A549 (cell line): ENCODE measurements around the gene SFRP4. TPM values are rescaled to one million over a fixed set of nuclear protein-coding genes. Genes with fewer than 3 reads are reported as not detected.

Experiments used
- ATAC-seq, 2 experiments: fragments of 200-7000 bp in 1 of 2; fragments of >200 bp in 1 of 2; cut with Nextera tagmentation in 1 of 2; cut with Tn5 transposase in 1 of 2; 3 replicates each; pipeline versions ENCODE4 v1.8.0 to v1.9.1; 2018 to 2020; ENCODE audit warnings: mild to moderate bottlenecking in 1 of 2, moderate library complexity in 1 of 2
- CTCF ChIA-PET: fragments of 300-600 bp; sonication (Branson Sonifier 250); formaldehyde crosslinking; extraction: SDS; loops from one replicate; lab custom pipeline; 2021; ENCODE audit warnings: antibody characterized with exemption, inconsistent platforms; lab: Yijun Ruan, JAX
- POLR2A ChIA-PET: fragments of 350-600 bp; formaldehyde crosslinking; extraction: SDS; loops from one replicate; lab custom pipeline; 2021; ENCODE audit warnings: antibody characterized with exemption, inconsistent platforms; lab: Yijun Ruan, JAX
- DNase-seq, 2 experiments: peaks; one replicate each; pipeline versions ENCODE4 v3.0.0 to v3.0.0-alpha.2; 2011 to 2016; ENCODE audit warnings: low read depth in 1 of 2, low spot score in 1 of 2
- FAIRE-seq: peaks from 2 replicates; lab custom pipeline; 2011; peaks lifted over from hg19 to GRCh38; lab: Jason Lieb, UNC
- H3K27ac ChIP-seq, 2 experiments: fragments of >200 bp; sonication (Bioruptor Twin); formaldehyde crosslinking; 3 replicates each; pipeline ENCODE4 v1.5.1; 2016 to 2017
- H3K4me1 ChIP-seq: fragments of >200 bp; sonication (Bioruptor Twin); formaldehyde crosslinking; 3 replicates; pipeline ENCODE4 v1.6.1; 2016
- H3K4me2 ChIP-seq: fragments of >200 bp; sonication (Bioruptor Twin); formaldehyde crosslinking; 3 replicates; pipeline ENCODE4 v1.6.1; 2016
- H3K4me3 ChIP-seq: fragments of >200 bp; sonication (Bioruptor Twin); formaldehyde crosslinking; 3 replicates; pipeline ENCODE4 v1.5.1; 2016
- H3K9me3 ChIP-seq: fragments of >200 bp; sonication (Bioruptor Twin); formaldehyde crosslinking; 3 replicates; pipeline ENCODE4 v1.6.1; 2016
- CBX2 ChIP-seq: fragments of 200-600 bp; sonication (generic); IDR thresholded peaks from 2 replicates; pipeline ENCODE4 v1.6.1; 2016; ENCODE audit warnings: low read depth, mild to moderate bottlenecking, borderline replicate concordance
- FOSL2 ChIP-seq, 2 experiments: fragments of 450-650 bp in 1 of 2; fragments of >200 bp in 1 of 2; sonication (Bioruptor Twin) in 1 of 2; formaldehyde crosslinking; IDR thresholded peaks; 2 replicates each; pipeline versions ENCODE4 v1.5.0 to v1.6.1; 2016 to 2020; ENCODE audit warnings: mild to moderate bottlenecking in 1 of 2, moderate library complexity in 1 of 2
- HEYL ChIP-seq: fragments of 250-450 bp; sonication (Bioruptor Pico); IDR thresholded peaks from 2 replicates; pipeline ENCODE4 v1.8.0; 2021; ENCODE audit warnings: mild to moderate bottlenecking, moderate library complexity
- JUN ChIP-seq, 2 experiments: fragments of >200 bp; sonication (Bioruptor Twin); formaldehyde crosslinking; IDR thresholded peaks; 2 replicates in 1 of 2; 3 replicates in 1 of 2; pipeline ENCODE4 v1.6.1; 2016 to 2017
- KDM5A ChIP-seq: fragments of 200-600 bp; sonication (generic); IDR thresholded peaks from 2 replicates; pipeline ENCODE4 v1.6.1; 2016; ENCODE audit warnings: antibody characterized with exemption, mild to moderate bottlenecking
- MAFK ChIP-seq: fragments of 450-650 bp; IDR thresholded peaks from 2 replicates; pipeline ENCODE4 v1.6.1; 2014; ENCODE audit not compliant: partially characterized antibody
- MYC ChIP-seq: IDR thresholded peaks from 2 replicates; pipeline ENCODE4 v1.6.1; 2012; ENCODE audit warnings: mild to moderate bottlenecking, inconsistent platforms, low read length, improper control_type of control experiment, borderline replicate concordance
- PBX3 ChIP-seq: IDR thresholded peaks from 2 replicates; pipeline ENCODE4 v1.6.1; 2012
- PHF8 ChIP-seq: fragments of 200-600 bp; sonication (generic); IDR thresholded peaks from 2 replicates; pipeline ENCODE4 v1.6.1; 2016; ENCODE audit warnings: low read depth, mild to moderate bottlenecking, antibody characterized with exemption, moderate library complexity, borderline replicate concordance
- POLR2A ChIP-seq: IDR thresholded peaks from 2 replicates; pipeline ENCODE4 v1.6.1; 2012; ENCODE audit warnings: mild to moderate bottlenecking, low read length
- POLR2AphosphoS2 ChIP-seq: conservative IDR thresholded peaks from 2 replicates; pipeline ENCODE4 v1.6.1; 2012; ENCODE audit warnings: low read length, improper control_type of control experiment, inconsistent platforms
- RAD21 ChIP-seq, 2 experiments: fragments of >200 bp in 1 of 2; sonication (Bioruptor Twin) in 1 of 2; formaldehyde crosslinking in 1 of 2; IDR thresholded peaks in 1 of 2; conservative IDR thresholded peaks in 1 of 2; 2 replicates in 1 of 2; 3 replicates in 1 of 2; pipeline ENCODE4 v1.6.1; 2012 to 2018; ENCODE audit warnings: inconsistent platforms in 1 of 2
- RCOR1 ChIP-seq: fragments of 150-350 bp; IDR thresholded peaks from 2 replicates; pipeline ENCODE4 v1.6.1; 2014; ENCODE audit warnings: antibody characterized with exemption, low read length, low read depth
- TP53 ChIP-seq: fragments of 250-450 bp; sonication (Bioruptor Pico); IDR thresholded peaks from 2 replicates; pipeline ENCODE4 v1.5.0; 2021; ENCODE audit warnings: mild to moderate bottlenecking, moderate library complexity
- ZNF302 ChIP-seq: fragments of 250-450 bp; sonication (Bioruptor Pico); IDR thresholded peaks from 2 replicates; pipeline ENCODE4 v1.9.0; 2021; ENCODE audit warnings: inconsistent platforms, mild to moderate bottlenecking, moderate library complexity
- WGBS: methylation state at CpG from one replicate; pipeline ENCODE4 v1.1.6; 2017; ENCODE audit errors: missing lambda C conversion rate; 5-methylcytosine and 5-hydroxymethylcytosine counted together
- polyA plus RNA-seq, 4 experiments: library from polyadenylated mRNA; depleted of rRNA in 3 of 4; stranded (reverse); fragments of >200 nt; fragmentation: RNase III in 1 of 4; extraction: RNeasy Plus Mini Kit Qiagen cat#74134 plus additional on column Dnase treatment in 1 of 4; gene quantifications; 2 replicates in 3 of 4; 3 replicates in 1 of 4; pipeline ENCODE4 v1.2.3, GENCODE V29; 2011 to 2017
- TF ChIP-seq, protein P1 (sequence below): fragments of >200 bp; sonication (Bioruptor Twin); formaldehyde crosslinking; IDR thresholded peaks from 3 replicates; pipeline ENCODE4 v1.5.1; 2016
- TF ChIP-seq, protein P2 (sequence below): fragments of 250-450 bp; sonication (Bioruptor Pico); IDR thresholded peaks from 2 replicates; pipeline ENCODE4 v1.5.0; 2021; ENCODE audit warnings: mild to moderate bottlenecking, moderate library complexity, borderline replicate concordance
- TF ChIP-seq, protein P3 (sequence below): IDR thresholded peaks from 2 replicates; pipeline ENCODE4 v1.6.1; 2012

SFRP4 gene
- polyA plus RNA-seq, 2 of the 4 experiments (the other 2 are of a cell fraction): 7.4 to 11.9 TPM

DNA sequence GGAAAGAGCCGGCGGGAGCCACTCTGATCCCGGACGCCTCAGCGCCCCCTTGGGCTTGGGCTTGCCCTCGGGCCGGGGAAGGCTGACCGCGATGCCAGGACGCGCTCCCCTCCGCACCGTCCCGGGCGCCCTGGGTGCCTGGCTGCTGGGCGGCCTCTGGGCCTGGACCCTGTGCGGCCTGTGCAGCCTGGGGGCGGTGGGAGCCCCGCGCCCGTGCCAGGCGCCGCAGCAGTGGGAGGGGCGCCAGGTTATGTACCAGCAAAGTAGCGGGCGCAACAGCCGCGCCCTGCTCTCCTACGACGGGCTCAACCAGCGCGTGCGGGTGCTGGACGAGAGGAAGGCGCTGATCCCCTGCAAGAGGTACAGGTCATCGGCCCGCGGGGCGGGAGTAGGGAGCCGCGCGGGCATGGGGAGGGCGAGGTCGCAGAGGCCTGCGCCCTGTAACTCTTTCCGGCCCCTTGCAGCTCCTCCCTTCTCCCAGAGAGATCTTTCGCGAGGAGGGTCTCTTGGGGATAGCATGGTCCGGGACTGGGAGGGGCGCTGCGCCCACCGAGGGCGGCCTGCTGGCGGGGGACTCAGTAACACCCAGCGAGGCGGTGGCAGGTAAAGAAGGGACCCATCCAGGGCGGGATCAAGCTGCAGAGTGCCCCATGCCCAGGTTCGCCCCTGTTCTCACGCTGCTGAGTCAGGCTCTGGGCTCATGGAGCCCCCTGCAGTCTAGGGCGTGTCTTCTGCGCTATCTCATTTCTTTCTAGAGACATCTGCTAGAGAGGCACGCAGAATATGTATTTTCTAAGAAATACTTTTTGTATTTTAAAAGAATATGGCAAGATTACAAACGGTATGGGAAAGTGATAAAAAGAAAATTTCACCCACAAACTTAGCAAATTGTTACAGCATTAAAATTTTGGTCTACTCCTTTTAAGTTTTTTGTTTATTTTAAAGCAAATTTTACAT, 4.5 kb upstream of the SFRP4 start:
- peak; percentile 65 to 80 for ATAC-seq
- Histone ChIP-seq H3K4me2 (peak overlapping the region; percentile 96), H3K9me3 (peaks cover 18% of the 10 kb centered on the region), H3K4me3 (peak overlapping the region; percentile 78), H3K27ac (peak overlapping the region; percentile 98 to 99), H3K4me1 (peaks cover 22% of the 10 kb centered on the region)
- ChIA-PET CTCF (interaction anchor here (0.6 to 6.6 kb wide), 19 partner anchors 9 to 388 kb away, joined by 3 to 159 read pairs (median 4); no protein-coding TSS in a partner anchor), POLR2A (interaction anchor here (0.8 to 2.7 kb wide), 6 partner anchors 9 to 295 kb away, joined by 3 to 11 read pairs (median 6); partner anchors contain the start of gene STARD3NL)
- FAIRE-seq: no peak
- under 1% methylated on average over 19 of the region's 63 CpGs for WGBS
- peak in 1 of 2 experiments; percentile 76 for DNase-seq
- no peak for TF ChIP-seq POLR2AphosphoS2
- TF ChIP-seq RAD21 (conservative IDR thresholded peaks at IDR 0.05 in 1 of 2, IDR thresholded peaks at IDR 0.05 in 1 of 2): peak; percentile 13 to 32; a peak in 3 of 5 replicates
- TF ChIP-seq, protein P1, sequence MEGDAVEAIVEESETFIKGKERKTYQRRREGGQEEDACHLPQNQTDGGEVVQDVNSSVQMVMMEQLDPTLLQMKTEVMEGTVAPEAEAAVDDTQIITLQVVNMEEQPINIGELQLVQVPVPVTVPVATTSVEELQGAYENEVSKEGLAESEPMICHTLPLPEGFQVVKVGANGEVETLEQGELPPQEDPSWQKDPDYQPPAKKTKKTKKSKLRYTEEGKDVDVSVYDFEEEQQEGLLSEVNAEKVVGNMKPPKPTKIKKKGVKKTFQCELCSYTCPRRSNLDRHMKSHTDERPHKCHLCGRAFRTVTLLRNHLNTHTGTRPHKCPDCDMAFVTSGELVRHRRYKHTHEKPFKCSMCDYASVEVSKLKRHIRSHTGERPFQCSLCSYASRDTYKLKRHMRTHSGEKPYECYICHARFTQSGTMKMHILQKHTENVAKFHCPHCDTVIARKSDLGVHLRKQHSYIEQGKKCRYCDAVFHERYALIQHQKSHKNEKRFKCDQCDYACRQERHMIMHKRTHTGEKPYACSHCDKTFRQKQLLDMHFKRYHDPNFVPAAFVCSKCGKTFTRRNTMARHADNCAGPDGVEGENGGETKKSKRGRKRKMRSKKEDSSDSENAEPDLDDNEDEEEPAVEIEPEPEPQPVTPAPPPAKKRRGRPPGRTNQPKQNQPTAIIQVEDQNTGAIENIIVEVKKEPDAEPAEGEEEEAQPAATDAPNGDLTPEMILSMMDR: peak; percentile 21; the same call in 1 of the 3 replicates
- TF ChIP-seq CBX2: no peak
- no peak for TF ChIP-seq MYC
- 0 out of 2 replicates have a peak, but pooled peaks have one; percentile 30 for TF ChIP-seq KDM5A
- no peak for TF ChIP-seq ZNF302 (CRISPR knock-in tag)
- no peak for TF ChIP-seq FOSL2 (IDR thresholded peaks at IDR 0.05)
- 0 out of 2 replicates have a peak, but pooled peaks have one; percentile 6 for TF ChIP-seq FOSL2 (CRISPR knock-in tag; IDR thresholded peaks at IDR 0.05)
- TF ChIP-seq, protein P2, sequence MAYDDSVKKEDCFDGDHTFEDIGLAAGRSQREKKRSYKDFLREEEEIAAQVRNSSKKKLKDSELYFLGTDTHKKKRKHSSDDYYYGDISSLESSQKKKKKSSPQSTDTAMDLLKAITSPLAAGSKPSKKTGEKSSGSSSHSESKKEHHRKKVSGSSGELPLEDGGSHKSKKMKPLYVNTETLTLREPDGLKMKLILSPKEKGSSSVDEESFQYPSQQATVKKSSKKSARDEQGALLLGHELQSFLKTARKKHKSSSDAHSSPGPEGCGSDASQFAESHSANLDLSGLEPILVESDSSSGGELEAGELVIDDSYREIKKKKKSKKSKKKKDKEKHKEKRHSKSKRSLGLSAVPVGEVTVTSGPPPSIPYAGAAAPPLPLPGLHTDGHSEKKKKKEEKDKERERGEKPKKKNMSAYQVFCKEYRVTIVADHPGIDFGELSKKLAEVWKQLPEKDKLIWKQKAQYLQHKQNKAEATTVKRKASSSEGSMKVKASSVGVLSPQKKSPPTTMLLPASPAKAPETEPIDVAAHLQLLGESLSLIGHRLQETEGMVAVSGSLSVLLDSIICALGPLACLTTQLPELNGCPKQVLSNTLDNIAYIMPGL (CRISPR knock-in tag): peak; percentile 75; the same call in 1 of the 2 replicates
- no peak for TF ChIP-seq HEYL (CRISPR knock-in tag)
- TF ChIP-seq PBX3: no peak
- TF ChIP-seq RCOR1: no peak
- 0 out of 2 replicates have a peak, but pooled peaks have one; percentile 15 for TF ChIP-seq TP53 (CRISPR knock-in tag)
- peak; percentile 21; the same call in 1 of the 2 replicates for TF ChIP-seq PHF8
- peak; percentile 35 to 54; a peak in 3 of 5 replicates for TF ChIP-seq JUN (IDR thresholded peaks at IDR 0.05)
- TF ChIP-seq MAFK: peak; percentile 88
- TF ChIP-seq, protein P3, sequence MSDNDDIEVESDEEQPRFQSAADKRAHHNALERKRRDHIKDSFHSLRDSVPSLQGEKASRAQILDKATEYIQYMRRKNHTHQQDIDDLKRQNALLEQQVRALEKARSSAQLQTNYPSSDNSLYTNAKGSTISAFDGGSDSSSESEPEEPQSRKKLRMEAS: peak; percentile 24; the same call in 1 of the 2 replicates
- peak; percentile 54 for TF ChIP-seq POLR2A
